GM12878 (cell line): ENCODE measurements around the gene MAPRE2. TPM values are rescaled to one million over a fixed set of nuclear protein-coding genes. Genes with fewer than 3 reads are reported as not detected.

Experiments used
- ATAC-seq: fragments of 200-7000 bp; cut with Tn5 transposase; 3 replicates; pipeline ENCODE4 v1.9.1; 2020; ENCODE audit warnings: mild to moderate bottlenecking, moderate library complexity
- BruUV-seq: library from RNA; stranded (reverse); fragments of 400-500 nt; replicated peaks from 2 replicates; lab custom pipeline; 2021; lab: Mats Ljungman, UMichigan
- CTCF ChIA-PET: fragments of 300-600 bp; sonication (Branson Sonifier 250); formaldehyde crosslinking; extraction: SDS; loops from one replicate; lab custom pipeline; 2021; ENCODE audit warnings: inconsistent platforms; lab: Yijun Ruan, JAX
- POLR2A ChIA-PET: fragments of 350-600 bp; formaldehyde crosslinking; extraction: SDS; loops from one replicate; lab custom pipeline; 2021; ENCODE audit warnings: inconsistent platforms; lab: Charles Lee
- RAD21 ChIA-PET: fragments of 300-600 bp; sonication (Branson Sonifier 250); formaldehyde crosslinking; loops from one replicate; lab custom pipeline; 2023; ENCODE audit warnings: antibody characterized with exemption; ENCODE audit not compliant: unreplicated experiment; lab: Charles Lee
- SMC1A ChIA-PET: fragments of 300-600 bp; sonication (Branson Sonifier 250); formaldehyde crosslinking; loops from one replicate; lab custom pipeline; 2023; ENCODE audit not compliant: unreplicated experiment, uncharacterized antibody; lab: Charles Lee
- DNase-seq: peaks from one replicate; pipeline ENCODE4 v3.0.0-alpha.2; 2011; ENCODE audit warnings: low read depth, low spot score
- FAIRE-seq: peaks from 3 replicates; lab custom pipeline; 2011; peaks lifted over from hg19 to GRCh38; lab: Jason Lieb, UNC
- H2AFZ ChIP-seq: 2 replicates; pipeline ENCODE4 v1.6.0; 2011; ENCODE audit warnings: low read depth, low read length, control low read depth; ENCODE audit not compliant: control insufficient read depth
- H3K27ac ChIP-seq: 2 replicates; pipeline ENCODE4 v1.5.1; 2011; ENCODE audit warnings: control low read depth; ENCODE audit not compliant: control insufficient read depth, insufficient read depth
- H3K27me3 ChIP-seq, 2 experiments: replicated peaks in 1 of 2; 2 replicates each; pipeline versions ENCODE4 v1.6.0 to v1.6.1; 2011; ENCODE audit warnings: low read length in 1 of 2; ENCODE audit not compliant: control insufficient read depth in 2 of 2, insufficient read depth in 2 of 2
- H3K36me3 ChIP-seq, 2 experiments: 2 replicates each; pipeline ENCODE4 v1.5.1; 2011; ENCODE audit warnings: low read length in 1 of 2; ENCODE audit not compliant: control insufficient read depth in 2 of 2, insufficient read depth in 2 of 2
- H3K4me1 ChIP-seq: 2 replicates; pipeline ENCODE4 v1.6.1; 2011; ENCODE audit warnings: mild to moderate bottlenecking, low read length, moderate library complexity, mixed read lengths; ENCODE audit not compliant: control insufficient read depth, insufficient read depth
- H3K4me2 ChIP-seq: 2 replicates; pipeline ENCODE4 v1.6.0; 2011; ENCODE audit warnings: control low read depth; ENCODE audit not compliant: control insufficient read depth, insufficient read depth
- H3K4me3 ChIP-seq: fragments of 200-600 bp; sonication (generic); 2 replicates; pipeline ENCODE4 v1.5.1; 2016
- H3K79me2 ChIP-seq: 2 replicates; pipeline ENCODE4 v1.6.0; 2011; ENCODE audit warnings: low read length; ENCODE audit not compliant: control insufficient read depth, insufficient read depth
- H3K9ac ChIP-seq: 2 replicates; pipeline ENCODE4 v1.8.0; 2011; ENCODE audit warnings: low read length, control low read depth, mixed read lengths; ENCODE audit not compliant: control insufficient read depth, insufficient read depth
- H3K9me3 ChIP-seq: replicated peaks from 3 replicates; pipeline ENCODE4 v1.5.1; 2011; ENCODE audit warnings: mild to moderate bottlenecking, low read length; ENCODE audit not compliant: control insufficient read depth, insufficient read depth
- H4K20me1 ChIP-seq: 2 replicates; pipeline ENCODE4 v1.6.0; 2011; ENCODE audit not compliant: control insufficient read depth, insufficient read depth
- CEBPB ChIP-seq, 2 experiments: fragments of 150-350 bp in 1 of 2; IDR thresholded peaks; 2 replicates each; pipeline ENCODE4 v1.6.1; 2012 to 2014; ENCODE audit warnings: low read depth in 2 of 2, low read length in 2 of 2, borderline replicate concordance in 1 of 2, inconsistent platforms in 1 of 2
- GABPA ChIP-seq: IDR thresholded peaks from 2 replicates; pipeline ENCODE4 v1.6.1; 2014; ENCODE audit warnings: antibody characterized with exemption, low read depth, mild to moderate bottlenecking, inconsistent platforms
- IKZF2 ChIP-seq, 2 experiments: fragments of 450-650 bp; IDR thresholded peaks; 2 replicates each; pipeline ENCODE4 v1.6.1; 2017; ENCODE audit warnings: mild to moderate bottlenecking in 2 of 2, moderate library complexity in 2 of 2
- MXI1 ChIP-seq: fragments of 150-350 bp; IDR thresholded peaks from 2 replicates; pipeline ENCODE4 v1.6.1; 2011; ENCODE audit warnings: low read depth, mild to moderate bottlenecking, inconsistent platforms, low read length, improper control_type of control experiment
- NFXL1 ChIP-seq: fragments of 450-650 bp; IDR thresholded peaks from 2 replicates; pipeline ENCODE4 v1.6.1; 2017; ENCODE audit warnings: antibody characterized with exemption, mild to moderate bottlenecking, borderline replicate concordance
- NR2C1 ChIP-seq: fragments of 450-650 bp; IDR thresholded peaks from 2 replicates; pipeline ENCODE4 v1.6.1; 2017; ENCODE audit warnings: antibody characterized with exemption, mild to moderate bottlenecking, moderate library complexity
- TBL1XR1 ChIP-seq: IDR thresholded peaks from 2 replicates; pipeline ENCODE4 v1.6.1; 2012; ENCODE audit warnings: low read depth, low read length, improper control_type of control experiment
- WGBS: methylation state at CpG from one replicate; pipeline ENCODE4 v1.1.6; 2016; ENCODE audit warnings: low lambda C conversion rate; ENCODE audit not compliant: insufficient replicate concordance, insufficient coverage; ENCODE audit errors: missing lambda C conversion rate; 5-methylcytosine and 5-hydroxymethylcytosine counted together
- in situ Hi-C: fragments of 300-500 bp; cut with MboI; formaldehyde crosslinking; loops from 9 replicates; pipeline ENCODE4 v1.14.3; 2018; ENCODE audit warnings: mixed read lengths
- intact Hi-C: fragments of 100-400 bp; cut with micrococcal nuclease; formaldehyde crosslinking; loops from one replicate; pipeline ENCODE4 v1.14.2; 2022; ENCODE audit not compliant: unreplicated experiment
- polyA plus RNA-seq, 11 experiments: library from polyadenylated mRNA; depleted of rRNA in 4 of 11; unstranded in 6 of 11; stranded (reverse) in 5 of 11; fragments of >200 nt; fragmentation: Nextera tagmentation in 4 of 11; fragmentation: Illumina TruSeq in 1 of 11; extraction: Ambion mirVana in 4 of 11; extraction: Trizol in 1 of 11; gene quantifications; 1 replicate in 1 of 11; 2 replicates in 10 of 11; pipeline versions ENCODE4 v1.2.1 to v1.2.3, GENCODE V29; 2011 to 2016; ENCODE audit warnings: inconsistent platforms in 2 of 11, missing spikeins in 2 of 11, low read depth in 1 of 11
- total RNA-seq, 4 experiments: library from RNA; depleted of rRNA in 3 of 4; stranded (reverse); fragments of >200 nt in 3 of 4; fragmentation: Illumina TruSeq in 1 of 4; extraction: Trizol in 1 of 4; gene quantifications; 2 replicates each; pipeline versions ENCODE4 v1.2.1 to v1.2.3, GENCODE V29; 2013 to 2021
- TF ChIP-seq, protein P1 (sequence below): fragments of 450-650 bp; IDR thresholded peaks from 2 replicates; pipeline ENCODE4 v1.6.1; 2017; ENCODE audit warnings: antibody characterized with exemption, mild to moderate bottlenecking, moderate library complexity
- TF ChIP-seq, protein P2 (sequence below): fragments of 450-650 bp; formaldehyde crosslinking; IDR thresholded peaks from 2 replicates; pipeline ENCODE4 v1.4.0; 2020; ENCODE audit warnings: mild to moderate bottlenecking, moderate library complexity
- TF ChIP-seq, protein P3 (sequence below): fragments of 450-650 bp; formaldehyde crosslinking; IDR thresholded peaks from 2 replicates; pipeline ENCODE4 v1.5.0; 2022; ENCODE audit warnings: mild to moderate bottlenecking, missing genetic modification characterization
- TF ChIP-seq, protein P4 (sequence below): fragments of 450-650 bp; IDR thresholded peaks from 2 replicates; pipeline ENCODE4 v1.6.1; 2014; ENCODE audit warnings: mild to moderate bottlenecking

The MAPRE2 gene
- total and polyA plus RNA-seq, 10 of the 15 experiments (the other 5 are each of a cell fraction or from before 2014, with no cell fraction given), result 11.0 to 50.6 (median 24.0) TPM

DNA sequence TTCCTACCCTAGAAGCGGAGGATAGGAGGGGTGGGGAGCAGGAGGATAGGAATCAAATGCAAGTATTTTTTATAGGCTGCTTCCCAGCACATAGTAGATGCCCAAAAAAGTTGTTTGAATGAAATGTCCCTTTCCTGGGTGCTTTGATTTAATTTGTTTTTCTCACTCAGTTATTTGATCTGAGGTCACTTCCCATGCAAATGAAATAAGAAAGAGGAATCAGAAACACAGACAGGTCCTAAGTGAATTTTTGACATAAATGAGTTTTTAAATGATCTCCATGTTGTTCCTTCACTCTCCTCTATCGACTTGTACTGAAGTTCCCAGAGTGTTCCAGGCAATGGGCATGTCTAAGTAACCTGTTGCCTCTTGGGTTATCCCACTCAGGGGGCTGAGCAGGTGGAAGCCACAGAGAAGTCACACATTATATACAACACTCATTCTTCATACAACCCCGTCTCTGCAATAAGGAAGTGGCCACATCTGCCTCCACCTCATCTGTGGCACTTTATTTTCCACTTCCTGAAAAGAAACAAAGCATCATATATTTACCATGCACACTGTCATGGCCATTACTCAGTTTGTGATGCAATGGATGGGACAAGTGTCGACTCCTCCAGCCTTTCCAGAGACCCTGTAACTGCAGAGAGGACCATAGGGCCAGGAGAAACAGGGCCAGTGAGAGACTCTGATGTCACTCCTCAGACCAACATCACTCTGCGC lies 117.7 kb downstream of the MAPRE2 start:
- no TSS peak for BruUV-seq
- H3K9me3 ChIP-seq, result no peaks in the 10 kb centered on the region
- H3K4me2 ChIP-seq, result no peak overlapping the region
- H3K4me3 ChIP-seq, result no peak overlapping the region
- H2AFZ ChIP-seq, result peak overlapping the region; percentile 63
- DNase-seq, result no peak
- POLR2A ChIA-PET, result no interaction called here
- no peaks in the 10 kb centered on the region for H3K79me2 ChIP-seq
- WGBS, result 39% methylated on average over 5 of the region's 5 CpGs
- H3K27me3 ChIP-seq, result no peaks in the 10 kb centered on the region
- in situ Hi-C loops, result no loop called here
- CTCF ChIA-PET, result interaction anchor here (0.7 to 2.0 kb wide), 7 partner anchors 12 to 153 kb away, joined by 3 to 6 read pairs (median 4); no protein-coding TSS in a partner anchor
- intact Hi-C loops, result no loop called here
- no peaks in the 10 kb centered on the region for H3K36me3 ChIP-seq
- H3K9ac ChIP-seq, result no peak overlapping the region
- SMC1A ChIA-PET, result interaction anchor here (1.4 to 3.5 kb wide), 4 partner anchors 11 to 129 kb away, joined by 3 to 16 read pairs (median 5); no protein-coding TSS in a partner anchor
- RAD21 ChIA-PET, result interaction anchor here (1.0 to 1.3 kb wide), 3 partner anchors 12 to 132 kb away, joined by 3 read pairs; no protein-coding TSS in a partner anchor
- peak; percentile 83 for ATAC-seq
- H3K4me1 ChIP-seq, result 0 out of 2 replicates have a peak, but pooled peaks cover 3% of the 10 kb centered on the region
- no peak for FAIRE-seq
- no peaks in the 10 kb centered on the region for H4K20me1 ChIP-seq
- no peak overlapping the region for H3K27ac ChIP-seq
- TF ChIP-seq, protein P1, sequence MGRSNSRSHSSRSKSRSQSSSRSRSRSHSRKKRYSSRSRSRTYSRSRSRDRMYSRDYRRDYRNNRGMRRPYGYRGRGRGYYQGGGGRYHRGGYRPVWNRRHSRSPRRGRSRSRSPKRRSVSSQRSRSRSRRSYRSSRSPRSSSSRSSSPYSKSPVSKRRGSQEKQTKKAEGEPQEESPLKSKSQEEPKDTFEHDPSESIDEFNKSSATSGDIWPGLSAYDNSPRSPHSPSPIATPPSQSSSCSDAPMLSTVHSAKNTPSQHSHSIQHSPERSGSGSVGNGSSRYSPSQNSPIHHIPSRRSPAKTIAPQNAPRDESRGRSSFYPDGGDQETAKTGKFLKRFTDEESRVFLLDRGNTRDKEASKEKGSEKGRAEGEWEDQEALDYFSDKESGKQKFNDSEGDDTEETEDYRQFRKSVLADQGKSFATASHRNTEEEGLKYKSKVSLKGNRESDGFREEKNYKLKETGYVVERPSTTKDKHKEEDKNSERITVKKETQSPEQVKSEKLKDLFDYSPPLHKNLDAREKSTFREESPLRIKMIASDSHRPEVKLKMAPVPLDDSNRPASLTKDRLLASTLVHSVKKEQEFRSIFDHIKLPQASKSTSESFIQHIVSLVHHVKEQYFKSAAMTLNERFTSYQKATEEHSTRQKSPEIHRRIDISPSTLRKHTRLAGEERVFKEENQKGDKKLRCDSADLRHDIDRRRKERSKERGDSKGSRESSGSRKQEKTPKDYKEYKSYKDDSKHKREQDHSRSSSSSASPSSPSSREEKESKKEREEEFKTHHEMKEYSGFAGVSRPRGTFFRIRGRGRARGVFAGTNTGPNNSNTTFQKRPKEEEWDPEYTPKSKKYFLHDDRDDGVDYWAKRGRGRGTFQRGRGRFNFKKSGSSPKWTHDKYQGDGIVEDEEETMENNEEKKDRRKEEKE, result no peak
- TF ChIP-seq MXI1 (no peak), NR2C1 (no peak), GABPA (0 out of 2 replicates have a peak, but pooled peaks have one; percentile 17), CEBPB (IDR thresholded peaks at IDR 0.05; ENCODE audit: borderline replicate concordance in 1 of 2, low read depth in 2 of 2, low read length in 2 of 2) (no peak), TBL1XR1 (no peak), NFXL1 (no peak), IKZF2 (IDR thresholded peaks at IDR 0.05) (peak in 1 of 2 experiments; percentile 41; a peak in 1 of 4 replicates)
- TF ChIP-seq, protein P2, sequence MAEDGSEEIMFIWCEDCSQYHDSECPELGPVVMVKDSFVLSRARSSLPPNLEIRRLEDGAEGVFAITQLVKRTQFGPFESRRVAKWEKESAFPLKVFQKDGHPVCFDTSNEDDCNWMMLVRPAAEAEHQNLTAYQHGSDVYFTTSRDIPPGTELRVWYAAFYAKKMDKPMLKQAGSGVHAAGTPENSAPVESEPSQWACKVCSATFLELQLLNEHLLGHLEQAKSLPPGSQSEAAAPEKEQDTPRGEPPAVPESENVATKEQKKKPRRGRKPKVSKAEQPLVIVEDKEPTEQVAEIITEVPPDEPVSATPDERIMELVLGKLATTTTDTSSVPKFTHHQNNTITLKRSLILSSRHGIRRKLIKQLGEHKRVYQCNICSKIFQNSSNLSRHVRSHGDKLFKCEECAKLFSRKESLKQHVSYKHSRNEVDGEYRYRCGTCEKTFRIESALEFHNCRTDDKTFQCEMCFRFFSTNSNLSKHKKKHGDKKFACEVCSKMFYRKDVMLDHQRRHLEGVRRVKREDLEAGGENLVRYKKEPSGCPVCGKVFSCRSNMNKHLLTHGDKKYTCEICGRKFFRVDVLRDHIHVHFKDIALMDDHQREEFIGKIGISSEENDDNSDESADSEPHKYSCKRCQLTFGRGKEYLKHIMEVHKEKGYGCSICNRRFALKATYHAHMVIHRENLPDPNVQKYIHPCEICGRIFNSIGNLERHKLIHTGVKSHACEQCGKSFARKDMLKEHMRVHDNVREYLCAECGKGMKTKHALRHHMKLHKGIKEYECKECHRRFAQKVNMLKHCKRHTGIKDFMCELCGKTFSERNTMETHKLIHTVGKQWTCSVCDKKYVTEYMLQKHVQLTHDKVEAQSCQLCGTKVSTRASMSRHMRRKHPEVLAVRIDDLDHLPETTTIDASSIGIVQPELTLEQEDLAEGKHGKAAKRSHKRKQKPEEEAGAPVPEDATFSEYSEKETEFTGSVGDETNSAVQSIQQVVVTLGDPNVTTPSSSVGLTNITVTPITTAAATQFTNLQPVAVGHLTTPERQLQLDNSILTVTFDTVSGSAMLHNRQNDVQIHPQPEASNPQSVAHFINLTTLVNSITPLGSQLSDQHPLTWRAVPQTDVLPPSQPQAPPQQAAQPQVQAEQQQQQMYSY (CRISPR knock-in tag), result no peak
- TF ChIP-seq, protein P3, sequence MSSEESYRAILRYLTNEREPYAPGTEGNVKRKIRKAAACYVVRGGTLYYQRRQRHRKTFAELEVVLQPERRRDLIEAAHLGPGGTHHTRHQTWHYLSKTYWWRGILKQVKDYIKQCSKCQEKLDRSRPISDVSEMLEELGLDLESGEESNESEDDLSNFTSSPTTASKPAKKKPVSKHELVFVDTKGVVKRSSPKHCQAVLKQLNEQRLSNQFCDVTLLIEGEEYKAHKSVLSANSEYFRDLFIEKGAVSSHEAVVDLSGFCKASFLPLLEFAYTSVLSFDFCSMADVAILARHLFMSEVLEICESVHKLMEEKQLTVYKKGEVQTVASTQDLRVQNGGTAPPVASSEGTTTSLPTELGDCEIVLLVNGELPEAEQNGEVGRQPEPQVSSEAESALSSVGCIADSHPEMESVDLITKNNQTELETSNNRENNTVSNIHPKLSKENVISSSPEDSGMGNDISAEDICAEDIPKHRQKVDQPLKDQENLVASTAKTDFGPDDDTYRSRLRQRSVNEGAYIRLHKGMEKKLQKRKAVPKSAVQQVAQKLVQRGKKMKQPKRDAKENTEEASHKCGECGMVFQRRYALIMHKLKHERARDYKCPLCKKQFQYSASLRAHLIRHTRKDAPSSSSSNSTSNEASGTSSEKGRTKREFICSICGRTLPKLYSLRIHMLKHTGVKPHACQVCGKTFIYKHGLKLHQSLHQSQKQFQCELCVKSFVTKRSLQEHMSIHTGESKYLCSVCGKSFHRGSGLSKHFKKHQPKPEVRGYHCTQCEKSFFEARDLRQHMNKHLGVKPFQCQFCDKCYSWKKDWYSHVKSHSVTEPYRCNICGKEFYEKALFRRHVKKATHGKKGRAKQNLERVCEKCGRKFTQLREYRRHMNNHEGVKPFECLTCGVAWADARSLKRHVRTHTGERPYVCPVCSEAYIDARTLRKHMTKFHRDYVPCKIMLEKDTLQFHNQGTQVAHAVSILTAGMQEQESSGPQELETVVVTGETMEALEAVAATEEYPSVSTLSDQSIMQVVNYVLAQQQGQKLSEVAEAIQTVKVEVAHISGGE (CRISPR knock-in tag), result no peak
- TF ChIP-seq, protein P4, sequence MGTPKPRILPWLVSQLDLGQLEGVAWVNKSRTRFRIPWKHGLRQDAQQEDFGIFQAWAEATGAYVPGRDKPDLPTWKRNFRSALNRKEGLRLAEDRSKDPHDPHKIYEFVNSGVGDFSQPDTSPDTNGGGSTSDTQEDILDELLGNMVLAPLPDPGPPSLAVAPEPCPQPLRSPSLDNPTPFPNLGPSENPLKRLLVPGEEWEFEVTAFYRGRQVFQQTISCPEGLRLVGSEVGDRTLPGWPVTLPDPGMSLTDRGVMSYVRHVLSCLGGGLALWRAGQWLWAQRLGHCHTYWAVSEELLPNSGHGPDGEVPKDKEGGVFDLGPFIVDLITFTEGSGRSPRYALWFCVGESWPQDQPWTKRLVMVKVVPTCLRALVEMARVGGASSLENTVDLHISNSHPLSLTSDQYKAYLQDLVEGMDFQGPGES, result no peak
